Testis (tissue), 3 donors: ENCODE measurements around the gene SF3B3. TPM values are rescaled to one million over a fixed set of nuclear protein-coding genes. Genes with fewer than 3 reads are reported as not detected.
A peak's percentile ranks its signal among the peaks of the same experiment; 100 is the strongest.

Experiments used
- DNase-seq: peaks from one replicate; pipeline ENCODE4 v3.0.0-alpha.2; 2019
- H3K27ac ChIP-seq, 2 donors: fragments of 200-600 bp; sonication (generic); one replicate each; pipeline ENCODE4 v1.5.1; 2019
- H3K27me3 ChIP-seq: fragments of 200-600 bp; sonication (generic); one replicate; pipeline ENCODE4 v1.5.1; 2019
- H3K36me3 ChIP-seq: fragments of 200-600 bp; sonication (generic); one replicate; pipeline ENCODE4 v1.5.1; 2017; ENCODE audit warnings: low read depth; ENCODE audit errors: missing control alignments
- H3K4me1 ChIP-seq: fragments of 200-600 bp; sonication (generic); one replicate; pipeline ENCODE4 v1.5.1; 2019
- H3K4me3 ChIP-seq, 2 donors: fragments of 200-600 bp; sonication (generic); one replicate each; pipeline ENCODE4 v1.5.1; 2017 to 2019
- H3K9me3 ChIP-seq: fragments of 200-600 bp; sonication (generic); one replicate; pipeline ENCODE4 v1.5.1; 2017
- POLR2A ChIP-seq: fragments of 450-650 bp; IDR thresholded peaks from one replicate; pipeline ENCODE4 v1.6.1; 2017; ENCODE audit warnings: antibody characterized with exemption, mild to moderate bottlenecking, moderate library complexity
- WGBS, 2 donors: methylation state at CpG; one replicate each; pipeline ENCODE4 v1.1.5; 2018; 5-methylcytosine and 5-hydroxymethylcytosine counted together
- intact Hi-C: fragments of 100-400 bp; cut with DNase I; formaldehyde crosslinking; loops from one replicate; pipeline ENCODE4 v1.15.1; 2023; ENCODE audit warnings: low total_unique reads
- polyA plus RNA-seq: library from polyadenylated mRNA; stranded (reverse); fragments of 350-450 nt; fragmentation: Illumina TruSeq; extraction: RNeasy Lipid Tissue Mini Kit (QIAGEN cat#74804); gene quantifications from one replicate; pipeline ENCODE4 v1.2.3, GENCODE V29; 2014; ENCODE audit warnings: low read depth, low replicate concordance; ENCODE audit not compliant: insufficient read depth
- total RNA-seq, 2 donors: library from RNA; depleted of rRNA; stranded (reverse); fragments of >200 nt; gene quantifications; one replicate each; pipeline ENCODE4 v1.2.3, GENCODE V29; 2016
- TF ChIP-seq, protein P1 (sequence below), 3 experiments: fragments of 450-650 bp in 2 of 3; fragments of 200-600 bp in 1 of 3; sonication (generic) in 1 of 3; IDR thresholded peaks; one replicate each; pipeline ENCODE4 v1.5.1; 2016 to 2019; ENCODE audit warnings: antibody characterized with exemption in 3 of 3, mild to moderate bottlenecking in 2 of 3, moderate library complexity in 1 of 3

Gene SF3B3
- total and polyA plus RNA-seq, 3 donors from 2014 or later = 134 to 181 (median 143) TPM

DNA sequence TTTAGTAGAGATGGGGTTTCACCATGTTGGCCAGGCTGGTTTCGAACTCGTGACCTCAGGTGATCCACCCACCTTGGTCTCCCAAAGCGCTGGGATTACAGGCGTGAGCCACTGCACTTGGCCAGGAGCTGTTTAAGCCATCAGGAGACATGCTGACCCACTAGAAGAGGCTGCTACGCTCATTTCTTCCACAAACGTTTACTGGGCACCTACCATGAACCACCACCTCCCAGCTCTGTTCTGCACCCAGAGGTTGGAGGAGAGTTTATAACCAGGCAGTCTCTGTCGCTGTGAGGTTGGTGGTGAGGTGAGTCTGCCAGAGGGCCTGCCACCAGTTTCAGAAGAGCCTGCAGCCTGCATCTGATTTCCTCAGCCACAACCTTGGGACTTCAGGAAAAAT lies 51.8 kb downstream of the SF3B3 start:
- no peak overlapping the region for H3K4me3 ChIP-seq
- WGBS, 2 donors = 91 to 92% methylated on average over 7 of the region's 7 CpGs
- no peaks in the 10 kb centered on the region for H3K27me3 ChIP-seq
- intact Hi-C loops = no loop called here
- TF ChIP-seq POLR2A = no peak
- TF ChIP-seq, protein P1, sequence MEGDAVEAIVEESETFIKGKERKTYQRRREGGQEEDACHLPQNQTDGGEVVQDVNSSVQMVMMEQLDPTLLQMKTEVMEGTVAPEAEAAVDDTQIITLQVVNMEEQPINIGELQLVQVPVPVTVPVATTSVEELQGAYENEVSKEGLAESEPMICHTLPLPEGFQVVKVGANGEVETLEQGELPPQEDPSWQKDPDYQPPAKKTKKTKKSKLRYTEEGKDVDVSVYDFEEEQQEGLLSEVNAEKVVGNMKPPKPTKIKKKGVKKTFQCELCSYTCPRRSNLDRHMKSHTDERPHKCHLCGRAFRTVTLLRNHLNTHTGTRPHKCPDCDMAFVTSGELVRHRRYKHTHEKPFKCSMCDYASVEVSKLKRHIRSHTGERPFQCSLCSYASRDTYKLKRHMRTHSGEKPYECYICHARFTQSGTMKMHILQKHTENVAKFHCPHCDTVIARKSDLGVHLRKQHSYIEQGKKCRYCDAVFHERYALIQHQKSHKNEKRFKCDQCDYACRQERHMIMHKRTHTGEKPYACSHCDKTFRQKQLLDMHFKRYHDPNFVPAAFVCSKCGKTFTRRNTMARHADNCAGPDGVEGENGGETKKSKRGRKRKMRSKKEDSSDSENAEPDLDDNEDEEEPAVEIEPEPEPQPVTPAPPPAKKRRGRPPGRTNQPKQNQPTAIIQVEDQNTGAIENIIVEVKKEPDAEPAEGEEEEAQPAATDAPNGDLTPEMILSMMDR (IDR thresholded peaks at IDR 0.05) = no peak
- no peak overlapping the region for H3K27ac ChIP-seq
- no peaks in the 10 kb centered on the region for H3K36me3 ChIP-seq
- no peaks in the 10 kb centered on the region for H3K9me3 ChIP-seq
- peak; percentile 8 for DNase-seq
- peaks cover 23% of the 10 kb centered on the region for H3K4me1 ChIP-seq

DNA sequence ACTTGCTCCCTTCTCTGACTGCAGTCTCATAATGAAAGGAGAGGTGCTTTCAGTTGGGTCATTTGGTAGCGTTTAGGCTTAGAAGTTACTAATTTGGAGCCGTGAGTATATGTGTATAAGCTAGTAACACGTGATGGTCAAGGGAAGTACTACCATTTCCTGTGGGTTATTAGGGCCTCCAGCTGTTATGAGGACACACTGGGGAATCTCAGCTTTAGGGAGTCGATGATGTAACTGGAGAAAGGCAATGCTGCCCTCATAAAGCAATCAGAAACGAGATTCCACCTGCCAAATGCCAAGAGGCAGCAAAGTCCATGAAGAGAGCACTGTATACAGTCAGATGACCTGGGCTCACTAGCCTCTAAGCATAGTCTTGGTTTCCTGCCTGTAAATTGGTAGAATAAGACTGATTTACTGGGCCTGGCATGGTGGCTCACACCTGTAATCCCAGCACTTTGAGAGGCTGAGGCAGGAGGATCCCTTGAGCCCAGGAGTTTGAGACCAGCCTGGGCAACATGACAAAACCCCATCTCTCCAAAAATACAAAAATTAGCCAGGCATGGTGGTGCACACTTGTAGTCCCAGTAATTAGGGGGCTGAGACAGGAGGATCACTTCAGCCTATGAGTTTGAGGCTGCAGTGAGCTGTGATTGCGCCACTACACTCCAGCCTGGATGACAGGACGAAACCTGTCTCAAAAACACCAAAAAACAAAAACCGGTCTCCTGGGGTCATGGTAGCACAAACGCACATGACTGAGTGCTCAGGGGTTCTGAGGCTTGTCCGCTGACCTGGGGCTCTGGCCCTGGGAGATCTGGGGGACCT lies 53.0 kb downstream of the SF3B3 start:
- Histone ChIP-seq H3K9me3 (no peaks in the 10 kb centered on the region), H3K36me3 (no peaks in the 10 kb centered on the region), H3K4me1 (peaks cover 23% of the 10 kb centered on the region), H3K4me3 (no peak overlapping the region), H3K27ac (no peak overlapping the region), H3K27me3 (no peaks in the 10 kb centered on the region)
- intact Hi-C loops = no loop called here
- WGBS, 2 donors = 69 to 79% methylated on average over 10 of the region's 10 CpGs
- TF ChIP-seq, protein P1 (IDR thresholded peaks at IDR 0.05) = no peak
- TF ChIP-seq POLR2A = no peak
- DNase-seq = no peak

DNA sequence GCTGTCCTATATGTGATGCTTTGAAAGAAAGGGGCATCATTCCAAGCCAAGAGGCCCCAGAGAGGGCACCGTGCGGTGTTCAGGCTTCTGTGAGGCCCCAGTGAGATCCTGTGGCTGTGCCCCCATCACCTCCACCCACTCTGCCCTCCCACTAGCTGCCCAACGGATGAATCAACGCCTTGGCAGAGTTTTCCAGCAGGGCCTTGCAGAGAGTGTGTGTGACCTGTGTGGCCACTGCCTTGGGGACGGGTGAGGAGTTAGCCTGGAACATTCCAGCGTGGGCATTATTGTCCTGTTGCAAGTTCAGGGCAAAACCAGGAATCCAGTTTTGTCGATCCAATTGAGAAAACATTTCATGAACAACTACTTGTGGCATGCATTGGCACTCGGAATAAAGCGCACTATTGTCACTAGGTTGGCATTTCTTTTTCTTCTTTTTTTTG lies 53.7 kb downstream of the SF3B3 start:
- no peaks in the 10 kb centered on the region for H3K9me3 ChIP-seq
- no peak overlapping the region for H3K4me3 ChIP-seq
- 67 to 79% methylated on average over 5 to 9 of the region's 9 CpGs for WGBS, 2 donors
- no peaks in the 10 kb centered on the region for H3K27me3 ChIP-seq
- no peaks in the 10 kb centered on the region for H3K36me3 ChIP-seq
- H3K4me1 ChIP-seq = peaks cover 19% of the 10 kb centered on the region
- TF ChIP-seq, protein P1 (IDR thresholded peaks at IDR 0.05) = no peak
- TF ChIP-seq POLR2A = no peak
- intact Hi-C loops = no loop called here
- DNase-seq = no peak
- H3K27ac ChIP-seq = no peak overlapping the region

DNA sequence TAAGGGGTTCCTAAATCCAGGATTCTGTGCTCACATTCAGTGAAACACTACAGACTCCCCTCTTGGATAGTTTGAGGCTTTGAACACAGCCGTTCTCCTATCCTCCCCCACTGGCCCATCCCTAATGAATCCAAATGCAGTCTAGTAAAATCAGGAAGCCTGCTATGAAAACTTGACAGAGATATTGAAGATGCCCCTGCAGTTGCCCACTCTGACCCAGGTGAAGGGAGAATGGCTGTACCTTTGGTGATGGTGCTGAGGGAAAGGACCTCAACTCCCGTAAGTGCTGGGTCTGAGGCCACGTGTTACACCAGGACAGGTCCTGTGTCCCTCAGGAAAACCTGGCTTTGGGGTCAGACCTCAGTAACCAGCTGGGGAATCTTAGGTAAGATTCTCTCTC lies 54.4 kb downstream of the SF3B3 start:
- DNase-seq = no peak
- no peaks in the 10 kb centered on the region for H3K9me3 ChIP-seq
- H3K4me1 ChIP-seq = peaks cover 14% of the 10 kb centered on the region
- no peak for TF ChIP-seq POLR2A
- TF ChIP-seq, protein P1 (IDR thresholded peaks at IDR 0.05) = no peak
- no peaks in the 10 kb centered on the region for H3K27me3 ChIP-seq
- no peak overlapping the region for H3K4me3 ChIP-seq
- no peaks in the 10 kb centered on the region for H3K36me3 ChIP-seq
- H3K27ac ChIP-seq = no peak overlapping the region
- intact Hi-C loops = no loop called here
- WGBS, 2 donors = 83 to 92% methylated on average over 3 of the region's 3 CpGs

DNA sequence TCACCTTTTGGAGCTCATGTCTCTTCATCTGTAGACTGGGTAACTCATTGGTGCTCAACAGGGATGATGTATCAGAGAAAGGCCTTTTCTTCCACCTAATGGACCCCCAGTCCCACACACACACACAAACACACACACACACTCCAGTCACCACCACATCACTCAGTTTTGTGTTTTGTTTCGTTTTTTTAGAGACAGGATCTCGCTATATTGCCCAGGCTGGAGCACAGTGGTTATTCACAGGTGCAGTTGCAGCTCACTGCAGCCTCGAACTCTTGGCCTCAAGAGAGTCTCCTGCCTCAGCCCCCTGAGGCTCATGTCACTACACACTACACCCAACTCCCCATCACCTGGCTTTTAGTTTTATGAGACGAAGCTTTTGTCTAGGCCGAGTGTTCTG lies 55.6 kb downstream of the SF3B3 start:
- Histone ChIP-seq H3K4me3 (no peak overlapping the region), H3K9me3 (no peaks in the 10 kb centered on the region), H3K36me3 (no peaks in the 10 kb centered on the region), H3K27ac (no peak overlapping the region), H3K4me1 (peaks cover 10% of the 10 kb centered on the region), H3K27me3 (no peaks in the 10 kb centered on the region)
- DNase-seq = no peak
- TF ChIP-seq POLR2A = no peak
- TF ChIP-seq, protein P1 (IDR thresholded peaks at IDR 0.05) = no peak
- intact Hi-C loops = no loop called here
- WGBS, 2 donors = 75 to 77% methylated on average over 4 to 5 of the region's 5 CpGs
